GM21381 (cell line): ENCODE measurements around the gene FAM120A.
"Not testable (repeated sequence)": the region's sequence is repeated elsewhere in the genome, so short reads cannot be mapped to it uniquely, and the experiment has no call there.

Experiments used
- ATAC-seq: cut with Tn5 transposase; IDR thresholded peaks from one replicate; pipeline ENCODE4 v1.9.1; 2021; ENCODE audit warnings: mild to moderate bottlenecking, moderate library complexity; ENCODE audit not compliant: unreplicated experiment

FAM120A gene

DNA sequence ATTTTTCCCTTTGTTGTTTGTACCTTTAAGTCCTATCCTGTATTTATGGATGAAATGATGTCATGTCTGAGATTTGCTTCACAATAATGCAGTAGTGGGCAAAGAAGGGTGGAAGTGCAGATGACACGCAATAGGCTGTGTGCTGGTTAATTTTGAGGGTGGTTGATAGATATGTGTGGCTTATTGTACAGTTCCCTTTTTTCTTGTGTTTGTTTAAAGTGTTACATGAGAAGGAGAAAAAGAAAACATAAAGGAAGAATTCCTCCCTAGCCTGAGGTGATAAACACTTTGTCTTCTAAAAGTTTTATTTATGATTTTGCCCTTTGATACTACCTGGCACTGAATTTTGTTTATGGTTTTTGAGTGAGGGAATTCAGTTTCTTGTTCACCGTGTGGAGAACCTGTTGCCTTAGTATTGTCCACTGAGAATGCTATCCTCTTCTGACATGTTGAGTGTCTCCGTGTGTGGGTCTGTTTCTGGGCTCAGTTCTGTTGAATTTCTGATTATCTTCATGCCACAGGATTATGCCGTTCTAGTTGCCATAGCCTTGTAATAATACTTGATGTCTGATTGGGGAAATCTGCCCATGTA, 54.2 kb downstream of the FAM120A start:
- no peak for ATAC-seq

DNA sequence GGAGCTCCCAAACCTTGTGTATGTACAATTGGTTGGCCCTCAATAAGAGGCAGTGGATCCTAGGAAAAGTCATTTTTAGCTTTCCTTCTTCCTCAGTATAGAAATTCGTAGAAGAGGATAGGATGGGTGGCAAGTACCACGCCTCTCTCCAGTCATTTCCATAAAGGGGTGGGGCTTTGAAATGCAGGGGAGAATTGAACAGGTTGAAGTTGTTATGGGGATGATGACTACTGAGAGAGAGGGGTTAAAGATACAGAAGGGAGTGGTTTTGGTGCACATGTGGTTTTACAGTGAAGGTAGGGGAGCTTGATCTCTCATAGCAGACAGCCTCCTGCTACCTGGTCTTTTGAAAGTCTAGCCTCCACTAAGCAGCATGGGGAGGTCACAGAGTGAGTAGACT, 56.3 kb downstream of the FAM120A start:
- ATAC-seq: no peak

DNA sequence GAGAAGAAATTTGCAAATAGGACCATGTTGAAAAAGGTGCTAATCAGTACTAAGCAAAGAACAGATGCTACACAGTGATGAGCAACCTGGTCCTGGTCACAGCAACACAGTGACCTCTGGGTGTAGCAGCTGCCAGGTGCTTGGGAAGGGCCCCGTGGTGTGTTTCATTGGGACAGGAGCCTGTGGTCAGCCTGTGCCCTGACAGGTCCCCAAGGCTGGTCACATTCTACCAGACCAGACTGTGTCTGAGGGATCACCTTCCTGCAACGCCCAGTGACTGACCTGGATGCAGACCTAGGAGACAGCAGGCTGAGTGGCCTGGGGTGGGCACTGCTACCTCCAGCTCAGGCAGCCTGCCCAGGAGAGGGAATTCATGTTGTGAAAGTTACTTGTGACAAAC, 56.7 kb downstream of the FAM120A start:
- ATAC-seq: no peak

DNA sequence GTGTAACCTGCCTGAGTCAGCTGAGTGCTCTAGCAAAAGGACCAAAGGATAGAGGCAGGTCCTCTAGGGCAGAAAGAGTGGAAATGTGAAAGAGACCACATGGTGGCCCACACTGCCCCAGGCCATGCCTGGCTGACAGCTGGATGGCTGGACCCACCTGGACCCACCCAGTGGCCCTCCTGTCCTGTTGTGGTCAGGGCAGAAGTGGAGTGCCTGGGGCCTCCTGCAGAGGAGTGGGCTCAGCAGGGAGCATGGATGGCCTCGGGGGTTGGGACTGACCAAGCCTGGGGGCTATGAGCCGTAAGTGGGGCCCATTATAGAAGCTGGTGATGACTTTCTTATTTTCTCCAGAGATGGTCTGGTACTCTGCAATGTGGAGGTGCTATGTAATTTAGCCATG, 57.6 kb downstream of the FAM120A start:
- no peak for ATAC-seq

DNA sequence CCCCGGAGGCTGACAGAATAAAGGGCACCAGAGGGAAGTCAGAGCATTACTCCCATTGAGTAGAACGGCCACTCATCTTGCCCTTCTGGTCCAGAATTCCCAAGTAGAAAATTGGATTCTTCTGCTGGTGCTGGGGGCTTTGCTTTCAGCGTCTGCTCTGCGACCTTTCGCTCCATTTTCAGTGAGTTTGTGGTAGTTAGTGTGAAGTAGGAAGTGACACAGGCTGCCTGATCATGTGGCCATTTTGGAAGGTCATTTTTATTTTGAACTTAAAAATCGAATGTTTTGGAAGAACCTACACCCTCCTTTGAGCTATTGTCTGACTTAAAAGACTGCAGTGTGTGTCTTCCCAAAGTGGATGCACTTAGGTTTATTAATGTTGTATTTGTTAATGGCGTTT, 58.6 kb downstream of the FAM120A start:
- ATAC-seq: no peak

DNA sequence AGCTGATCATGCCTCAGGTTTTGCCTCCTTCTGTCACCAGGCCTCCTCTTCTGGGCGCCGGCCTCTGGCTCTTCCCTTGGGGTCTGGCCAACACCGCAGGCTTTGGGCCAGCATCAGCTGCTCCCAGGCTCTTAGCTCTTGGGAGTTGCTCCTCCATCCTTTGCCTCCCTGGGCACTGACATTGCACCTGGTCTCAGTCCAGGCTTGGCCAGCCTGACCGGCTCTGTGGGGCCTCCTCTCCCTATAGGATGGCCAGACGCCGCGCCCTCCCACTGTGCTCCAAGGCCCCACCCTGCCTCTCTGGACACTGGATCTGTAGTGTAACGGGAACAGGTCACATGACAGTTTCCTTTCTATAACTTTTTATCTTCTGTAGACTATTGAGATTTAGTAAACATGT, 59.7 kb downstream of the FAM120A start:
- not testable (repeated sequence) for ATAC-seq

DNA sequence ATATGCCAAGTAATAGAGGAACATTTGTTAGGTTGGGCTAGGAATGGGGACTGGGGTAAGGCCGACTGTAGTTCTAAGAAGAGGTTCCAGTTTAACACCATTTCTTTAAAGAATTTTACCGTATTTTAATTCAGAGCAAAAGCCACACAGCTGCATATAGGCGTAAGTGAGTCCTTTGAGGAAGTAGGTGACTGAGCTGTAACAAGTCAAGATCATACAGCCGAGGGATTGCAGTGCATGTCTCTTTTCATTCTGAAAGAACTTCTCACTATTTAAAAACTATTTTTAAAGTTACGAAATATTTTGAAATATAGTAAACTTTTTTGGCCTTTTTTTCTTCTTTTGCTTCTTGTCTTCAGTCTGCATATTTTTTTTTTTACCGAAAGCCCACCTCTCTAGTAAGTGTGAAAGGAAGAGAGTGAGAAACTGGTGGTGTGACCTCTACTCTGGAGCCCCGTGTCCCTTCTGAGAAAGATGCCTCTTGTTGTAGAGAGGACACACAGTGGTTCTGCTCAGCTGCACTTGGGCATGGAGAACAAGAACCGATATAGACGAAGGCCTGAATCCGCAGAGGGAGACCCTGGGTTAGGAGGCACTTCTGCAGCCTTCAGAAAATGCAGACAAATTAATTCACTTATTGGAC, 60.8 kb downstream of the FAM120A start:
- ATAC-seq: not testable (repeated sequence)

DNA sequence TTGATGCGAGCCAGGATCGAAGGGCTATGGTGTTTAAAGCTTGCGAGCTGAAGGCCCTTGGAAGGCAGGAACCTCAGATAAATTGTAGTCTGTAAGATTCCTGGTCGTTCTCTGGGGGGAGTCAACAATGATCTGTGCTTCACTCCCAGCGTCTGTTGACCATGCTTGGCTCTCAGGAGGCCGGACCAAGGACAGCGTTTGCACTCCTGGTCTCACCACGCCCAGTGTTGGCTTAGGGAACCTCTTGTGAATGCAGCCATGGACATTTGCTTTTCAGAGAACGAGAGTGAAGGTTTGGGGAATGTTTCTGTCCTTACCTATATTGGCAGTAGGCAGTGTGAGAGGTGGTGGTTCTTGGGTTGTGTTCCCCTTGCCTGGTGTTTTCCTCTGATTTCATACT, 62.1 kb downstream of the FAM120A start:
- no peak for ATAC-seq

DNA sequence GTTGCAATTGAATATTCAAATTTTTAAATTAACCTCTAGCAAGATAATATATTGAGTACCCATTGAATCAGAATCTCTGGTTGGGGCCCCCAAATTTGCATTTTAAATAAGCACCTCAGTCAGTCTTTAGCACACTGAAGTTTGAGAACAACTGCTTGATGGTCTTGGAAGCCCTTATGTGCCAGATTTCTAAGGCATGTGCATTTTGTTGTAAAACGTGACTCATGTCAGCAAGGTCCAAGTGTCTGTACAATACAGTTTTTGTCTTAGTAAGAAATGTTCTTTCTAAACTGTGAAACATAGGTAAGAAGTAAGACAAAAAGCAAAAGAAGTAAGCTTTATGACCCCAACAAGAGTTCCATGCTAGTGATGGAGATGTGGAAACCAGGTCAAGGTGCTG, 65.8 kb downstream of the FAM120A start:
- no peak for ATAC-seq

DNA sequence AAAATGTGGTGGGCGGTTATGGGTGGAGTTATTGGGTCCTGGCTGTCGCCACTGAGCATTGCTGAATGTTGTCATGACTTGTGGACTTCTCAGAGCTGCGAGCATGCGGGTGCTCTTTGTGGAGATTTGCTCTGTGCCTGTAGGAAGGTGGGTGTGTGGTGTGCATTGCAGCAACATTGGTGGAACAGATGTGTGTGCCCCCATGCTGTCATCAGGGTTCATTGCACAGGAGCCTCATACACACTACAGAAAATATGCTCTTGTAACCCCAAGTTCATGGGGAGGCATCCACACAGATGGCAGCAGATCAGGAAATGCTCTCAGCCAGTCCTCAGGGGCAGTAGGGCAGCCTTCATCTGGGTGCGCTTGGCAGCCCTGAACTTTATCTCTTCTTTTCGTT, 69.0 kb downstream of the FAM120A start:
- ATAC-seq: no peak

DNA sequence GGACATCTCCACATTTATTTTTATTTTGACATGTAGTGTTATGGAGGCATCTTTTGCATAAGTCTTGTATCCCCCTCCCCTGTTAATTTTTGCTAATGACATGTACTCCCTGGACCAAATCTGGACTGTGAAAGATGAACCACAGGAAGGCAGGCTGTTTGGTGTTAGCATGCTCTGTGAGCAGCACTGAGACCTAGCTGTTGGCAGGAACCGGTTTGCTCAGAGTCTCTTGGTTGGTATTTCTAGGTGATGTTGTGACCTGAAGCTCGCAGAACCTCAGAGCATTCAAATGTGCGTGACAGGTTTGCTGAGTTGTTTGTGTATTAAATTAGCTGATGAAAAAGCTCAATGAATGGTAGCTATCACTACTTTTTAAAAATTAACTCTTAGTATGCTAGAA, 71.3 kb downstream of the FAM120A start:
- no peak for ATAC-seq

DNA sequence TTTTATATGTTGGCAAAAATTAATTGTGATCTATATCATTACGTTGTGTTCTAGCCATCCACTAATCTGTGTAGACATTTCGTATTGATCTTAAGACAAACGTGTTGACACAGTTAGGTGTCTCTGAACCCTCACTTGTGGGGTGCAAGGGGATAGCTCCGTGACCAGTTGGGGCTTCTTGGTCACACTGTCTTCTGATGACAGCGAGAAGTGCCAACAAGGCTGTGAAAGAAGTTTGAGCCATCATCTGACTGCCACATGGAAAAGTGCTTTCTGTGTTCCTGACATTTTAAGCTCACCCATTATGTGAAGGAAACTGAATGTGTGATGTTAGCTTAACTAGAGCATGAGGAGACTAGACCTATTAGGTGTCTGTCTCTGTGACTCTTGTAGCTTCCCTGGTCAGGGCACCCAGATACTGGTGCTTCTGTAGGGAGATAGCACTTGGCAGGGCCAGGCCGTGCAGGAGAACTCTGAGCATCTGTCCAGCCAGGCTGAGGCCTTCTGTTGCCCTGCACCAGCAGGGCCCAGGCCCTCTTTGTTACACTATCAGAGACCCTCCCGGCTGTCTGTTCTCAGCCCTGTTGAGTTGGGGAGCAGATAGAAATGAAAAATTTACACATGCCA, 72.1 kb downstream of the FAM120A start:
- no peak for ATAC-seq

DNA sequence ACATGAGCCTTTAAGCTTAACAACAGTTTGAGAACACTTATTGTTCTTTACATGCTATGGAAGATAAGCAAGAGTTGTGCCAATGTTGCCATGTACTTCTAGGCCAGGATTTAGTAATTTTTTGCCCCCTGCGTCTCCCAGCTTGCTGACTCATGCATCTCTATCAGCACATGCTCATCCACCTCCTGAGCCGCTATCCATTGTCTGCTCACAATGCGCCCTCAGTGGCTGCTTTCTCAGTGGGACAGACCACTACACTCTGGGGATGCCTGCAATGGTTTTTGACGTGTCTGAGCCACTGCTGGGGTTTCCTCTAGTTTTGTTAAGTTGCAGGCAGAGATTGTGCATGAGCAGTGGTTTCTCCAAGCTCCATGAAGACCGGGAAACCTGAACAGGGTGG, 74.0 kb downstream of the FAM120A start:
- ATAC-seq: no peak

DNA sequence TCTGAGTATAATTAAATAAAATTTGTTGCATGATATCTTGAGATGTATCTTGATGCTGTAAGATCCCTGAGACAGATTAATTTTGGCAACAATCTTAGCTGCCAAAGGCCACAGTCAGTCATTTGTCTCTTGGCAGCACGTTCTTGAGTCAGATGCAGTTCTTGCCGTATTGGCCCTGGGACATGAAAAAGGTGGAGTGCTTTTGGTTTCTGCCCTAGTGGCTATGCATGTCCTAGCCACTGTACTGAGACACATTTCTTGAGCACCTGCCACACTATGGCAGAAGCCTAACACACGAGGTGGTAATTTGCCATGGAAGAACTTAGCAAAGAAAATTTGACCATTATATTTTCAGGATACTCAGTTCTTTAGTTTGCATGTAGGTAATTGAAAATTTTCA, 79.9 kb downstream of the FAM120A start:
- ATAC-seq: no peak

DNA sequence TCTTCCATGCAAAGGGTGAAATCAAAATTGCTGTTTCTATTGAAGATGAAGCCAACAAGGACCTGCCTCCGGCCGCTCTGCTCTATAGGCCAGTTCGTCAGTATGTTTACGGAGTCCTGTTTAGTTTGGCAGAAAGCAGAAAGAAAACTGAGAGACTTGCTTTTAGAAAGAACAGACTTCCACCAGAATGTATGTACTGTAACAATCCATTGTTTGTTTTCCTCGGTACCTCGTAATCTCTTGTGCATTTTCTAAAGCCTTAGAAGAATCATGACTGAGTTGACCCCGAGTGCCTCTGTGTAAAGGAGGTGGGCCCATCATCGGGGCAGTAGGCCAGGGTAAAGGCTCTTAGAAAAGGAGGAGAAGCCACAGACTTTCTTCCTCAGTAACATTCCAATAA, 80.7 kb downstream of the FAM120A start:
- no peak for ATAC-seq

DNA sequence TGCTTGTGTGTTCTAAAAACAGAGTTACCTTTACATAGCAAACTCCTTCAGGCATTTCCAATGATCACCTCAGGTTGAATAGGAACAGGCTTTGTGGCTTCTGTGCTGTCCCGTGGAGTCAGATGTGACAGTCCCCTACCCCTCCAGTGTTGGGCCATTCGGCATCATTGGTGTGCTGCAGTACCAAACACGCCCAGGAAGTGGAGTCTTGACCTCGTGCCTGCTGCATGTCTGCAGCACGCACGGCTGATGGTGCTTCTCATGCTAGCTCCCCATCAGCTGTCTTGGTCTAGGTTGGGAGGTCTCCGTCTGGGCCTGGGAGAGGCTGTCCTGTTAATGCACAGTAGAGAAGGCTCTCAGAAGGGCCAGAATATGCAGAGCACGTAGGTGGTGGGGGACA, 82.4 kb downstream of the FAM120A start:
- ATAC-seq: no peak

DNA sequence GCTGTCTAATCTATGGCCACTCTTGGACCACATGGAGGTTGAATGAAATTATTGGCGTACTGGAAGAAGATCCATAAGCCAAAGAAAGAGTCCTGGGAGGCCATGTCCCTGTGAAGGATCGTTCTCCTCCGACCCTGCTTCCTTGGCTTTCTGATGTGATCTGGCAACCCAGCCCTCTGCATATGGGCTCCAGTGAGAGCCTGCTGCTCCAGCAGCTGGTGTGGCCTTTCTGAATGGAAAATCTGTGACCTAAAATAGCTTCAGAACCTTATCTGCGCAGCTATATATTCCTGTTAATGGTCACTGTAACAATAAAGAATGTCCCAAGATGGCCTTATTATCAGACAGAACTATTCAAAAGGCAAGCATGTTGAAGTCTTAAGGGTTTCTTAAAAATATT, 84.7 kb downstream of the FAM120A start:
- no peak for ATAC-seq

DNA sequence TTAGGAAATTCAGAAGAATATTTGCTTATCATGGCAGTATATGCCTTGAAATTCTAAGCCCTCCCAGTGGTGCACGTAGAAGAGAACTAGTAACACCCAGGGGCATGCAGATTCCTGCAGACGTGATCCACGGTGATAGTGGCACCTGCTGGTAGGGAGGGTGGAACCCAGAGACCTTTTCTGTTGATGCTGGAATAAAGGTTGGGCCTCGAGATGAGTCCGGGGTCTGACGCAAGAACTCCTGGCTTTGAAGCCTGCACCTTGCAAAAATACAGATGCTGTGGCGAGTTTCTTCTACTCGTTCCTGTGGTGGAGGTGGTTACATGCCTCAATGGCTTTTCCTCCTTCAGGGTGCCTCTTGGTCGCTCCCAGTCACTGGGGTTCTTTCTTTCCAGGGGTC, 85.4 kb downstream of the FAM120A start:
- ATAC-seq: no peak

DNA sequence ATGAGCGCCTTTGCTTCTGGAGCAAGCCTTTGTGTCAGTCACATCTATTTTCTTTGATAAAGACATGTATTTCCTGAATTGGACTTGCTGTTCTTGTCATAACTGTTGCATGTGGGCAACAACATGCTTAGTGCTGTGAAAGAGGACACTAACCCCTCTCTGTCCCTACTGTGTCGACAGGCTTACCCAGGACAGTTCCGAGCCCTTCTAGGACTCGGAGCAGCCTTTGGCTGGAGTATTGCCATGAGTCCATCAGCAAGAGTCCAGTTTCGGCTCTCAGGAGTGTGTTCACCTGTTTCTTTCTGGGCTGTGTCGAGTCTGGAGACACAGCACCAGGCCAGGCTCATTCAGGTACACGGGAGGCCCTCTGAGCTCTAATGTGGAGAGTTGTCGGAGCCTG, 88.8 kb downstream of the FAM120A start:
- no peak for ATAC-seq

DNA sequence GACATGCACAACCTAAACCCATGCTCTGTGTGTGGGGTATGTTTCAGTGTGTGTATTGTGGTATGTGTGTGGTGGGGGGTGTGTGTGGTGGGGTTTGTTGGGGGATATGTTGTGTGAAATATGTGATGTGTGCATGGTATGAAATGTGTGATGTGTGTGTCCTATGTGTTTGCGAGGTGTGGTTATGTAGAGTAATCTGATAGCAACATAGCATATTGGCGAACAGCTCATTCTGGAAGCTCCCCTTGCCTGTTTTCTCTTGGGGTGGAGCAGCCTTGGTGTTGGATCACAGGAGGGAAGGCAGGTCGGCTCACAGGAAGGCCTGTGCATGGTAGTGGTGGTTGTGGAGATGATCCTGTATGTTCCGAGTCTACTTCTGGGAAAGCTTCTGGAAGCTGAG, 89.5 kb downstream of the FAM120A start:
- ATAC-seq: no peak

DNA sequence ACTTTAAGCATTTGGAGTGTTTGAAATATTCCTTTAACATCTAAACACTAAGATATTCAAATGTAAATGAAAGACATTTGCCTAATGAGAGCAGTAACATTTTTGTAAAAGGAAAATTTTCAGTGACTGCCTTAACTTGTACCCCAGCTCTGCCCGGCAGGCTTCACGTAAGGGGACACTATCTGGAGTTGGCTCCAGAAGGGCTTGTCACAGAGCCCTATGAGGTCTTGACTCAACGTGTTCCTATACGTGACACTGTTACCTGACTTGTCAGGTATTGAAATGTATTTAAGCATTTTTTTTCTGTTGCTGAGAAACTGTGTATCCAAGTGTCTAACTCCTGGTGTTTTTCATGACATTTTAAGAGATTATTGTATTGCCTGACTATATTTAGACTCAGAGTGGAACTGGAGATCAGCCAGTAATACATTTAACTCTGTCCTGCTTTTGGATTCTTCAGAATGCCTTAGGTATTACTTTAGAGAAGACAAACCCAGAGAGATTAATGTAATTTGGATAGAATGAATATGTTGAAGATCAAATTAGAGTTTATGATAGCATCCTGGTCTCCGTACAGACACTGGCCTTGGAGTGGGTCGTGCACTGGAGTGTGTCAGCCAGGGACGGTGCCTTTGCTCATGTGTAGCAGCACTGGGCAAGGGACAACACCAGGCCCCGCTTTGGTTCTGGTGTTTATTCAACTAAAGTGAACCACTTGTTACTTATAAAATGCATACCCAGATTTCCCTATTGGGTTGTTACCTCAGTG, 90.3 kb downstream of the FAM120A start:
- ATAC-seq: no peak

DNA sequence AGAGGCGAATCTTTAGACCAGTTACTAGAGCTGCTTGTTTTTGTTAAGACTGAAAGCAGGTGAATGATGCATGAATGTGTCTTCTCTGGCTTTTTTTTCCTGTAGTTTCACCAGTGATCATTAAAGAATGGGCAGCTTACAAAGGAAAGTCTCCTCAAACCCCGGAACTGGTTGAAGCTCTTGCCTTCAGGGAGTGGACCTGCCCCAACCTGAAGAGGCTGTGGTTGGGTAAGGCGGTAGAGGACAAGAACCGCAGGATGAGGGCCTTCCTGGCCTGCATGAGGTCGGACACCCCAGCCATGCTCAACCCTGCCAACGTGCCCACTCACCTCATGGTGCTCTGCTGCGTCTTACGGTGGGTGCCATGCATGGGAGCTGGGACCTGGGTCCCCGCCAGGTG, 91.6 kb downstream of the FAM120A start:
- no peak for ATAC-seq
